Neural cell (in vitro differentiated cells): ENCODE measurements around the gene PGBD5.

Experiments
- CTCF ChIP-seq: fragments of 450-650 bp; IDR thresholded peaks from 2 replicates; pipeline ENCODE4 v1.5.1; 2014; ENCODE audit warnings: antibody characterized with exemption, mild to moderate bottlenecking, moderate library complexity; ENCODE audit not compliant: poor library complexity, severe bottlenecking
- EZH2 ChIP-seq: fragments of 200-600, 300-800 bp; shearing (Covaris generic), sonication (generic); IDR thresholded peaks from 2 replicates; pipeline ENCODE4 v1.6.1; 2014; ENCODE audit warnings: antibody characterized with exemption, low read length, borderline replicate concordance, mild to moderate bottlenecking; ENCODE audit not compliant: insufficient read depth, poor library complexity, severe bottlenecking
- MXI1 ChIP-seq: fragments of 450-650 bp; conservative IDR thresholded peaks from 2 replicates; pipeline ENCODE4 v1.6.1; 2014; ENCODE audit warnings: antibody characterized with exemption, mild to moderate bottlenecking; ENCODE audit not compliant: poor library complexity, severe bottlenecking
- POLR2AphosphoS5 ChIP-seq: IDR thresholded peaks from 2 replicates; pipeline ENCODE4 v1.6.1; 2012
- RAD21 ChIP-seq: fragments of 450-650 bp; conservative IDR thresholded peaks from 2 replicates; pipeline ENCODE4 v1.6.1; 2014; ENCODE audit warnings: antibody characterized with exemption, mild to moderate bottlenecking, moderate library complexity
- REST ChIP-seq: IDR thresholded peaks from 2 replicates; pipeline ENCODE4 v1.6.1; 2012; ENCODE audit warnings: borderline replicate concordance

GRCh38 chr1:230394134-230394533 is 32.0 kb downstream of the PGBD5 start:
- TF ChIP-seq CTCF (no peak), RAD21 (no peak), EZH2 (no peak), REST (no peak), MXI1 (no peak), POLR2AphosphoS5 (no peak)
